Measurements from ENCODE around the gene TRIM39.
"Not testable (repeated sequence)": the region's sequence is repeated elsewhere in the genome, so short reads cannot be mapped to it uniquely, and the experiment has no call there.

The TRIM39 gene

DNA sequence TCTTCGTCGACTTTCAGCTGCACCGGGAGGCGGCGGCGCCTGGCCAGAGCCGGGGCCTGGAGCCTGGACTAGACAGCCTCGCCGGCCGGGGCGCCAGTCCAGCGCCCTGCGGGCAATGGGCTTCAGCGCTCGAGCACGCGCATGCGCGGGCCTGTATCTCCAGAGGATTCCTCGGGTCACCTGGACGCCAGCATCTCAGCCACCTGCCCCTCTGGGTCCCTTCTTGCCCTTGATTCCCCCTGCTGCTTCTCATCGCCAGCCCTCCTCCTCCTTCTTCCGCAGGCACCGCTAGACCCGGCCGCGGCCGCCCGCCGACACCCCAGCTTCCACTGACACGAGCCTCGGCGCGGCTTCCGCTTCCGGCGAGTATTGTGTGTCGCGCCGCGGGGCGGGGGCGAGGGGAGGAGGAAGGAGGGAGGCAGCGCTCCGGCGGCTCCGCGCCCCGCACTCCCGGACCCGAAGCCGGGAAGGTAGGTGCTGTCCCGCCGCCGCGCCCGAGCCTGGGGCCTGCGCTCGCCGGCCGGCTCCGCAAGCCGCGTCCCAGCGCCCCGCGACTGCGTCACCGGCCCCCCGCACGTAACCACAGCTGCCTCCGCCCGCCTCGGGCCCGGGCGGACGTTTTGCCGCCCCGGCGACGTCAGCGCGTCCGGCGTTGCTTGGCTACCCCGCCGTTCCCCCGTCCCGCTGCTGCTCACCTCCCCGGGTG lies at the start of gene TRIM39:
Gene TRIM39 (plus strand): TSS at position 402 of the 706 bp plus-strand sequence. CDS start 2,391 bp downstream, outside the sequence.
- no peak for DNase-seq (ENCODE audit: low read depth, low spot score)
- ChIA-PET POLR2A (interaction anchor here (0.7 to 1.3 kb wide), 3 partner anchors 9 to 42 kb away, joined by 3 to 6 read pairs (median 3); no protein-coding TSS in a partner anchor), CTCF (interaction anchor here (1.0 to 1.3 kb wide), 2 partner anchors 107 to 113 kb away, joined by 3 to 5 read pairs; no protein-coding TSS in a partner anchor)
- TF ChIP-seq, protein P1, sequence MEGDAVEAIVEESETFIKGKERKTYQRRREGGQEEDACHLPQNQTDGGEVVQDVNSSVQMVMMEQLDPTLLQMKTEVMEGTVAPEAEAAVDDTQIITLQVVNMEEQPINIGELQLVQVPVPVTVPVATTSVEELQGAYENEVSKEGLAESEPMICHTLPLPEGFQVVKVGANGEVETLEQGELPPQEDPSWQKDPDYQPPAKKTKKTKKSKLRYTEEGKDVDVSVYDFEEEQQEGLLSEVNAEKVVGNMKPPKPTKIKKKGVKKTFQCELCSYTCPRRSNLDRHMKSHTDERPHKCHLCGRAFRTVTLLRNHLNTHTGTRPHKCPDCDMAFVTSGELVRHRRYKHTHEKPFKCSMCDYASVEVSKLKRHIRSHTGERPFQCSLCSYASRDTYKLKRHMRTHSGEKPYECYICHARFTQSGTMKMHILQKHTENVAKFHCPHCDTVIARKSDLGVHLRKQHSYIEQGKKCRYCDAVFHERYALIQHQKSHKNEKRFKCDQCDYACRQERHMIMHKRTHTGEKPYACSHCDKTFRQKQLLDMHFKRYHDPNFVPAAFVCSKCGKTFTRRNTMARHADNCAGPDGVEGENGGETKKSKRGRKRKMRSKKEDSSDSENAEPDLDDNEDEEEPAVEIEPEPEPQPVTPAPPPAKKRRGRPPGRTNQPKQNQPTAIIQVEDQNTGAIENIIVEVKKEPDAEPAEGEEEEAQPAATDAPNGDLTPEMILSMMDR (IDR thresholded peaks at IDR 0.05; ENCODE audit: insufficient read depth, low read length, missing control alignments): no peak
- peak within 1 kb of the TSS; percentile 95 for H3K4me3 ChIP-seq (ENCODE audit: low read depth, low read length)

DNA sequence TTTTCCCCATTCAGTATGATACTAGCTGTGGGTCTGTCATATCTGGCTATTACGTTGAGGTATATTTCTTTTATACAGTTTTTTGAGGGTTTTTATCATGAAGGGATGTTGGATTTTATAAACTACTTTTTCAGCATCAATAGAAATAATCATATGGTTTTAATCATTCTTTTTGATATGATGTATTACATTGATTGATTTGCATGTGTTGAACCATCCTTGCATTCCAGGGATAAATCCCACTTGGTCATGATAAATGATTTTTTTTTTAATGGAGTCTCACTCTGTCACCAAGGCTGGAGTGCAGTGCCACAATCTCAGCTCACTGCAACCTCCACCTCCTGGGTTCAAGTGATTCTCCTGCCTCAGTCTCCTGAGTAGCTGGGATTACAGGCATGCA lies 45.7 kb upstream of the TRIM39 start:
- DNase-seq (ENCODE audit: low read depth, low spot score); POLR2A ChIA-PET; H3K4me3 ChIP-seq (ENCODE audit: low read depth, low read length); CTCF ChIA-PET: not testable (repeated sequence)

DNA sequence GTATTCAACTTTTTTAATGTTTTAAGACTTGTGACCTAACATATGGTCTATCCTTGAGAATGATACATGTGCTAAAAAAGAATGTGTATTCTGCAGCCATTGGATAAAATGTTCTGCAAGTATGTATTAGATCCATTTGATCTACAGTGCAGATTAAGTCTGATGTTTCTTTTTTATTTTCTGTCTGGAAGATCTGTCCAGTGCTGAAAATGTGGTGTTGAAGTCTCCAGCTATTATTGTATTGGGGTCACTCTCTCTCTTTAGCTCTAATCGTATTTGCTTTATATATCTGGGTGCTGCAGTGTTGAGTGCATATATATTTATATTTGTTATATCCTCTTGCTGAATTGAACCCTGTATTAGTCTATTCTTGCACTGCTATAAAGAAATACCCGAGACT lies 44.2 kb upstream of the TRIM39 start:
- POLR2A ChIA-PET: no interaction called here
- no peak for DNase-seq (ENCODE audit: low read depth, low spot score)
- TF ChIP-seq, protein P1 (IDR thresholded peaks at IDR 0.05; ENCODE audit: insufficient read depth, low read length, missing control alignments): no peak
- CTCF ChIA-PET: interaction anchor here (1.2 kb wide), 1 partner anchor 13 kb away, joined by 4 read pairs; no protein-coding TSS in a partner anchor
- H3K4me3 ChIP-seq (ENCODE audit: low read depth, low read length): no peak overlapping the region

DNA sequence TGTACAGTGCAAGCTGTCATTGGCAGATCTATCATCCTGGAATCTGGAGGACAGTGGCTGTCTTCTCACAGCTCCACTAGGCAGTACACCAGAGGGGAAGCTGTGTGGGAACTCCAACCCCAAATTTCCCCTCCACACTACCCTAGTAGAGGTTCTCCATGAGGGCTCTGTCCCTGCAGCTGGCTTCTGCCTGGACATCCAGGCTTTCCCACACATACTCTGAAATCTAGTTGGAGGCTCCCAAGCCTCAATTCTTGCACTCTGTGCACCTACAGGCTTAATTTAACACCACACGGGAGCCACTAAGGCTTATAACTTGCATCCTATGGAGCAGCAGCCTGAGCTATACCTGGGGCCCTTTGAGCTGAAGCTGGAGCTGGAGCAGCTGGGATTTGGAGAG lies 43.0 kb upstream of the TRIM39 start:
- POLR2A ChIA-PET: no interaction called here
- no peak for DNase-seq (ENCODE audit: low read depth, low spot score)
- no peak overlapping the region for H3K4me3 ChIP-seq (ENCODE audit: low read depth, low read length)
- CTCF ChIA-PET: no interaction called here
- TF ChIP-seq, protein P1 (IDR thresholded peaks at IDR 0.05; ENCODE audit: insufficient read depth, low read length, missing control alignments): no peak

DNA sequence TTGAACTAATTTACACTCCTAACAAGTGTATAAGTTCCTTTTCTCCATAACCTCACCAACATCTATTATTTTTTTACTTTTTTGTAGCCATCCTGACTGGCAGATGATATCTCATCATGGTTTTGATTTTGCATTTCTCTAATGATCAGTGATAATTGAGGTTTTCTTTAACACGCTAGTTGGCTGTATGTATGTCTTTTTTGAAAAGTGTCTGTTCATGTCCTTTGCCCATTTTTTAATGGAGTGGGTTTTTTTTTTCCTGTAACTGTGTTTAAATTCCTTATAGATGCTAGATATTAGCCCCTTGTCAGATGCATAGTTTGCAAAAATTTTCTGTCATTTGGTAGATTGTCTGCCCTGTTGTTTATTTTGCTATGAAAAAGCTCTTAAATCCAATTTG lies 39.6 kb upstream of the TRIM39 start:
- ChIA-PET CTCF (no interaction called here), POLR2A (no interaction called here)
- DNase-seq (ENCODE audit: low read depth, low spot score): no peak
- TF ChIP-seq, protein P1 (IDR thresholded peaks at IDR 0.05; ENCODE audit: insufficient read depth, low read length, missing control alignments): no peak
- H3K4me3 ChIP-seq (ENCODE audit: low read depth, low read length): no peak overlapping the region

DNA sequence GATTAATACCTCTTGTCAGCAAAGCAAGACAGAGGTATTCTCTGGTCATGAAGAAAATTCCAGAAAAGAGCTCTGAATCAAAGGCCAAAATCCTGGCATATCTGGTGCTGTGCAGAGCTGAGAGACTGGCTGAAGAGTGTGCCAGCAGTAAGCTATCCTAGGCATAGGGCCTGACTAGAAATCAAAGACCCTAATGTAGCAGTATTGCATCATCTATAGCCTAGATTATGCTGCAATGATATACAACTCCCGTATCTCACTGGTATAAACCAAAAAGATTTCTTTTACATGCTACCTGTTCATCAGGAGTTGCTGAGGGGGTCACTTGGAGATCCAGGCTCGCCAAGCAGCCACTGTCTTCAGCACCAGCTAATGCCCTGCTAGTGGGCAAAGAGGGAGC lies 30.9 kb upstream of the TRIM39 start:
- H3K4me3 ChIP-seq (ENCODE audit: low read depth, low read length): no peak overlapping the region
- TF ChIP-seq, protein P1 (IDR thresholded peaks at IDR 0.05; ENCODE audit: insufficient read depth, low read length, missing control alignments): no peak
- DNase-seq (ENCODE audit: low read depth, low spot score): no peak
- POLR2A ChIA-PET: no interaction called here
- CTCF ChIA-PET: interaction anchor here (1.1 to 1.5 kb wide), 2 partner anchors 16 to 57 kb away, joined by 3 to 4 read pairs; no protein-coding TSS in a partner anchor

DNA sequence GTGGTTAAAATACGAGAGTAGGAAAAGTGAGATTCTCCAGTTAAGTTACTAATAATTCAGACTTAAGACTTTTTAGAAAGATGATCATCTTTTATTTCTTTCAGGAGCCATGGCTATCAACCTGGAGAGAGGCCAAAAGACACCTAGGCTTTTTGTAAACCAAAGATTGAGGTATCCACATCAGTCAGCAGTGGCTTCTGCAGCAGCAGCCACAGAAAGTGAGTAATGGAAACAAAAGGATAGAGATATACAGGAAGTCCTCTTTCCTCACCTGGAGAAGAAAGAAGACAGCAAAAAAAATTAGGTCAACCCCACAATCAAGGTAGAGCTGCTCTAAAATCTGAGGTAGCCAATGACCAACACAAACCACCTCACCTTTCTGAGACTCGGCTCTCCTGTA lies 22.7 kb upstream of the TRIM39 start:
- TF ChIP-seq, protein P1 (IDR thresholded peaks at IDR 0.05; ENCODE audit: insufficient read depth, low read length, missing control alignments): no peak
- no peak for DNase-seq (ENCODE audit: low read depth, low spot score)
- ChIA-PET POLR2A (no interaction called here), CTCF (no interaction called here)
- no peak overlapping the region for H3K4me3 ChIP-seq (ENCODE audit: low read depth, low read length)
